H1 (cell line): ENCODE results near the gene MCRS1. TPM values are rescaled to one million over a fixed set of nuclear protein-coding genes. Genes with fewer than 3 reads are reported as not detected.

Experiments used
- CTCF ChIA-PET: fragments of 300-600 bp; sonication (Branson Sonifier 250); formaldehyde crosslinking; loops from one replicate; lab custom pipeline; 2021; ENCODE audit not compliant: partially characterized antibody; lab: Charles Lee
- POLR2A ChIA-PET: fragments of 300-600 bp; sonication (Branson Sonifier 250); formaldehyde crosslinking; loops from one replicate; lab custom pipeline; 2021; ENCODE audit warnings: inconsistent platforms; ENCODE audit not compliant: partially characterized antibody; lab: Charles Lee
- DNase-seq, 2 experiments: peaks; one replicate each; pipeline versions ENCODE4 v3.0.0 to v3.0.0-alpha.2; 2010 to 2022; ENCODE audit warnings: low spot score in 2 of 2, low read depth in 1 of 2, mixed read lengths in 1 of 2
- FAIRE-seq: peaks from 2 replicates; lab custom pipeline; 2011; peaks lifted over from hg19 to GRCh38; lab: Jason Lieb, UNC
- H2AFZ ChIP-seq: 2 replicates; pipeline ENCODE4 v1.8.1; 2012; ENCODE audit warnings: low read length, inconsistent platforms
- H2AK5ac ChIP-seq: 2 replicates; pipeline ENCODE4 v1.6.1; 2013; ENCODE audit warnings: low read depth, low read length
- H2BK120ac ChIP-seq: replicated peaks from 2 replicates; pipeline ENCODE3; 2013; ENCODE audit warnings: low read depth, low read length, inconsistent platforms
- H2BK12ac ChIP-seq: 2 replicates; pipeline ENCODE4 v1.6.1; 2013; ENCODE audit warnings: low read depth, low read length
- H2BK15ac ChIP-seq: 2 replicates; pipeline ENCODE4 v1.6.1; 2013; ENCODE audit warnings: low read length
- H2BK20ac ChIP-seq: 2 replicates; pipeline ENCODE4 v1.6.1; 2013; ENCODE audit warnings: low read length
- H2BK5ac ChIP-seq: 2 replicates; pipeline ENCODE4 v1.6.1; 2013; ENCODE audit warnings: low read depth, low read length
- H3K14ac ChIP-seq: 2 replicates; pipeline ENCODE4 v1.6.1; 2013; ENCODE audit warnings: inconsistent platforms; ENCODE audit not compliant: insufficient read length
- H3K18ac ChIP-seq: 2 replicates; pipeline ENCODE4 v1.6.1; 2013; ENCODE audit warnings: low read length; ENCODE audit errors: extremely low read depth
- H3K23ac ChIP-seq: 2 replicates; pipeline ENCODE4 v1.6.1; 2013; ENCODE audit warnings: inconsistent platforms; ENCODE audit not compliant: insufficient read length
- H3K23me2 ChIP-seq: 2 replicates; pipeline ENCODE4 v1.6.1; 2013; ENCODE audit warnings: low read depth, low read length
- H3K27ac ChIP-seq: 2 replicates; pipeline ENCODE4 v1.6.1; 2011; ENCODE audit warnings: low read depth, low read length, inconsistent platforms
- H3K27me3 ChIP-seq, 4 experiments: replicated peaks in 1 of 4; 1 replicate in 1 of 4; 2 replicates in 3 of 4; pipeline versions ENCODE4 v1.6.1 to v1.8.1; 2011 to 2013; ENCODE audit warnings: low read length in 3 of 4, mild to moderate bottlenecking in 3 of 4, inconsistent platforms in 2 of 4, mixed read lengths in 2 of 4, moderate library complexity in 1 of 4; ENCODE audit not compliant: control insufficient read depth in 3 of 4, insufficient read depth in 3 of 4; ENCODE audit errors: extremely low read depth in 1 of 4
- H3K36me3 ChIP-seq, 4 experiments: 2 replicates each; pipeline versions ENCODE4 v1.6.1 to v1.8.1; 2011 to 2013; ENCODE audit warnings: mild to moderate bottlenecking in 4 of 4, low read length in 3 of 4, moderate library complexity in 2 of 4, control low read depth in 1 of 4, inconsistent platforms in 1 of 4; ENCODE audit not compliant: insufficient read depth in 4 of 4, control insufficient read depth in 2 of 4
- H3K4ac ChIP-seq: replicated peaks from 2 replicates; pipeline ENCODE3; 2013; ENCODE audit warnings: low read length, low read depth, mixed read lengths, inconsistent platforms; ENCODE audit not compliant: insufficient read length
- H3K4me1 ChIP-seq, 4 experiments: replicated peaks in 1 of 4; 1 replicate in 1 of 4; 2 replicates in 3 of 4; pipeline versions ENCODE4 v1.6.1 to v1.8.1; 2011 to 2013; ENCODE audit warnings: low read length in 3 of 4, inconsistent platforms in 2 of 4, mixed read lengths in 1 of 4; ENCODE audit not compliant: insufficient read depth in 4 of 4, control insufficient read depth in 3 of 4
- H3K4me2 ChIP-seq, 2 experiments: 2 replicates each; pipeline versions ENCODE4 v1.6.1 to v1.8.1; 2011 to 2013; ENCODE audit warnings: low read depth in 2 of 2, low read length in 2 of 2, control low read depth in 1 of 2, inconsistent platforms in 1 of 2, mild to moderate bottlenecking in 1 of 2; ENCODE audit not compliant: insufficient read depth in 1 of 2
- H3K4me3 ChIP-seq, 4 experiments: fragments of 200-600, 300-600 bp in 1 of 4; sonication (generic), shearing (Covaris generic), sonication (Bioruptor Twin) in 1 of 4; 2 replicates each; pipeline versions ENCODE4 v1.5.1 to v1.8.1; 2011 to 2016; ENCODE audit warnings: low read length in 4 of 4, low read depth in 3 of 4, control low read depth in 2 of 4, inconsistent platforms in 2 of 4, mild to moderate bottlenecking in 2 of 4, mixed read lengths in 1 of 4, moderate library complexity in 1 of 4; ENCODE audit not compliant: insufficient read depth in 2 of 4; ENCODE audit errors: extremely low read depth in 1 of 4
- H3K56ac ChIP-seq: replicated peaks from 2 replicates; pipeline ENCODE3; 2013; ENCODE audit warnings: low read depth, mild to moderate bottlenecking, mixed read lengths, low read length, inconsistent platforms; ENCODE audit not compliant: insufficient read length
- H3K79me1 ChIP-seq: 2 replicates; pipeline ENCODE4 v1.6.1; 2013; ENCODE audit warnings: low read depth, low read length, control low read depth
- H3K79me2 ChIP-seq, 2 experiments: 2 replicates each; pipeline versions ENCODE4 v1.6.1 to v1.8.1; 2012 to 2013; ENCODE audit warnings: low read length in 2 of 2, mild to moderate bottlenecking in 2 of 2, inconsistent platforms in 1 of 2; ENCODE audit not compliant: insufficient read depth in 2 of 2, control insufficient read depth in 1 of 2
- H3K9ac ChIP-seq, 4 experiments: replicated peaks in 1 of 4; 1 replicate in 1 of 4; 2 replicates in 3 of 4; pipeline versions ENCODE4 v1.6.1 to v1.8.1; 2011 to 2013; ENCODE audit warnings: low read depth in 3 of 4, low read length in 3 of 4, control low read depth in 2 of 4, mild to moderate bottlenecking in 2 of 4, moderate library complexity in 2 of 4, inconsistent platforms in 1 of 4; ENCODE audit errors: extremely low read depth in 1 of 4
- H3K9me3 ChIP-seq, 2 experiments: 2 replicates each; pipeline versions ENCODE4 v1.6.1 to v1.8.1; 2012 to 2013; ENCODE audit warnings: mild to moderate bottlenecking in 2 of 2, moderate library complexity in 2 of 2, control low read depth in 1 of 2, inconsistent platforms in 1 of 2, low read depth in 1 of 2, low read length in 1 of 2, mixed read lengths in 1 of 2; ENCODE audit not compliant: insufficient read depth in 2 of 2
- H4K20me1 ChIP-seq, 2 experiments: replicated peaks in 1 of 2; 2 replicates each; pipeline versions ENCODE3 to v1.8.1; 2011 to 2013; ENCODE audit warnings: inconsistent platforms in 2 of 2, low read length in 2 of 2, mild to moderate bottlenecking in 1 of 2; ENCODE audit not compliant: insufficient read depth in 2 of 2, control insufficient read depth in 1 of 2
- H4K5ac ChIP-seq: 2 replicates; pipeline ENCODE4 v1.6.1; 2013; ENCODE audit warnings: low read length, low read depth, mixed read lengths, inconsistent platforms; ENCODE audit not compliant: insufficient read length
- H4K8ac ChIP-seq: 2 replicates; pipeline ENCODE4 v1.8.0; 2013; ENCODE audit warnings: mild to moderate bottlenecking, moderate library complexity, low read length, inconsistent platforms; ENCODE audit not compliant: insufficient read depth; ENCODE audit errors: extremely low read depth
- H4K91ac ChIP-seq: replicated peaks from 2 replicates; pipeline ENCODE3; 2013; ENCODE audit warnings: low read length, mixed read lengths, inconsistent platforms; ENCODE audit not compliant: insufficient read length
- BACH1 ChIP-seq: IDR thresholded peaks from 2 replicates; pipeline ENCODE4 v1.6.1; 2012; ENCODE audit warnings: low read length, improper control_type of control experiment
- CHD1 ChIP-seq: IDR thresholded peaks from 2 replicates; pipeline ENCODE4 v1.6.1; 2012; ENCODE audit warnings: low read depth, low read length, improper control_type of control experiment
- CREB1 ChIP-seq: IDR thresholded peaks from 2 replicates; pipeline ENCODE4 v1.6.1; 2012; ENCODE audit warnings: inconsistent platforms
- CTBP2 ChIP-seq: IDR thresholded peaks from 2 replicates; pipeline ENCODE4 v1.7.0; 2011; ENCODE audit warnings: borderline replicate concordance, mild to moderate bottlenecking, moderate library complexity, mixed read lengths, low read length; ENCODE audit not compliant: insufficient read depth, insufficient read length
- GABPA ChIP-seq: IDR thresholded peaks from 2 replicates; pipeline ENCODE4 v1.6.1; 2011; ENCODE audit warnings: mild to moderate bottlenecking, low read length, moderate library complexity, borderline replicate concordance; ENCODE audit not compliant: insufficient read depth
- JUND ChIP-seq: IDR thresholded peaks from 2 replicates; pipeline ENCODE4 v1.6.1; 2011; ENCODE audit warnings: mild to moderate bottlenecking, improper control_type of control experiment, low read length
- MAFK ChIP-seq: IDR thresholded peaks from 2 replicates; pipeline ENCODE4 v1.6.1; 2012; ENCODE audit warnings: low read depth, mild to moderate bottlenecking, improper control_type of control experiment, low read length
- NRF1 ChIP-seq: IDR thresholded peaks from 2 replicates; pipeline ENCODE4 v1.6.1; 2011; ENCODE audit warnings: mild to moderate bottlenecking, low read depth, low read length, improper control_type of control experiment
- POU5F1 ChIP-seq: IDR thresholded peaks from 2 replicates; pipeline ENCODE4 v1.6.1; 2011; ENCODE audit warnings: low read depth, mild to moderate bottlenecking, low read length, moderate library complexity
- SIN3A ChIP-seq, 2 experiments: IDR thresholded peaks in 1 of 2; conservative IDR thresholded peaks in 1 of 2; 2 replicates each; pipeline ENCODE4 v1.6.1; 2011 to 2012; ENCODE audit warnings: low read length in 2 of 2, improper control_type of control experiment in 1 of 2, low read depth in 1 of 2, mild to moderate bottlenecking in 1 of 2
- SIX5 ChIP-seq: IDR thresholded peaks from 2 replicates; pipeline ENCODE4 v1.6.1; 2011; ENCODE audit warnings: mild to moderate bottlenecking, low read depth, low read length
- SRF ChIP-seq: IDR thresholded peaks from 2 replicates; pipeline ENCODE4 v1.6.1; 2011; ENCODE audit warnings: mild to moderate bottlenecking, low read depth, low read length, moderate library complexity
- TBP ChIP-seq: IDR thresholded peaks from 2 replicates; pipeline ENCODE4 v1.6.1; 2011; ENCODE audit warnings: low read depth, low read length, improper control_type of control experiment
- TCF12 ChIP-seq: IDR thresholded peaks from 2 replicates; pipeline ENCODE4 v1.6.1; 2011; ENCODE audit warnings: low read depth, mild to moderate bottlenecking, low read length
- WGBS, 2 experiments: shearing (Covaris generic) in 1 of 2; methylation state at CpG; one replicate each; pipeline versions ENCODE4 v1.1.6 to v1.1.7; 2013 to 2015; ENCODE audit warnings: low lambda C conversion rate in 2 of 2, mixed read lengths in 2 of 2, inconsistent platforms in 1 of 2, low coverage in 1 of 2, missing lambda C conversion rate in 1 of 2; ENCODE audit not compliant: insufficient replicate concordance in 2 of 2, insufficient coverage in 1 of 2, insufficient read length in 1 of 2; ENCODE audit errors: extremely low coverage in 1 of 2, missing lambda C conversion rate in 1 of 2; 5-methylcytosine and 5-hydroxymethylcytosine counted together
- polyA plus RNA-seq, 7 experiments: library from polyadenylated mRNA; depleted of rRNA in 3 of 7; stranded (reverse) in 5 of 7; unstranded in 2 of 7; fragments of >200 nt in 5 of 7; fragments of 200-250 nt in 2 of 7; gene quantifications; 1 replicate in 5 of 7; 2 replicates in 1 of 7; 4 replicates in 1 of 7; pipeline versions ENCODE4 v1.2.1 to v1.2.3, GENCODE V29; 2011 to 2013; ENCODE audit warnings: missing spikeins in 2 of 7, mixed read lengths in 2 of 7
- total RNA-seq: library from RNA; stranded (reverse); fragmentation: NEBNext Ultra II Directional; extraction: Animal tissue kit (Norgen Biotek cat#: 25700); gene quantifications from 2 replicates; pipeline ENCODE4 v1.2.1, GENCODE V29; 2021

The MCRS1 gene
- total and polyA plus RNA-seq, 2 of the 8 experiments (the other 6 are each of a cell fraction or from before 2014, with no cell fraction given), result 90.3 to 139 TPM

- DNase-seq (no peak), FAIRE-seq (no peak)
- peak overlapping the region in 1 of 2 experiments; percentile 95; a peak in 1 of 4 replicates for H3K4me2 ChIP-seq
- H2BK15ac ChIP-seq, result no peak overlapping the region
- 0 out of 2 replicates have a peak overlapping the region, but pooled peaks have one; percentile 16 for H2AK5ac ChIP-seq
- no peak overlapping the region for H2AFZ ChIP-seq
- no peaks in the 10 kb centered on the region for H3K9me3 ChIP-seq
- no peaks in the 10 kb centered on the region for H3K79me1 ChIP-seq
- ChIA-PET POLR2A (interaction anchor here (0.7 to 2.1 kb wide), 4 partner anchors 31 to 205 kb away, joined by 3 to 5 read pairs (median 4); partner anchors contain the start of genes DNAJC22, MCRS1 and SPATS2), CTCF (interaction anchor here (0.6 to 7.8 kb wide), 16 partner anchors 11 to 248 kb away, joined by 3 to 91 read pairs (median 6); partner anchors contain the start of genes DNAJC22, PRPF40B and PRPH)
- H3K27ac ChIP-seq, result no peak overlapping the region
- H3K56ac ChIP-seq, result no peak overlapping the region
- H3K4ac ChIP-seq, result no peak overlapping the region
- H3K4me1 ChIP-seq, result peaks cover 0 to 23% (median 8%) of the 10 kb centered on the region in 4 experiments; a peak in 5 of 7 replicates
- no peak overlapping the region for H3K9ac ChIP-seq
- no peak overlapping the region for H3K23ac ChIP-seq
- H3K36me3 ChIP-seq, result peaks cover 0 to 6% (median 0%) of the 10 kb centered on the region in 4 experiments; a peak in 1 of 8 replicates
- no peaks in the 10 kb centered on the region for H3K79me2 ChIP-seq
- H2BK5ac ChIP-seq, result no peak overlapping the region
- H3K27me3 ChIP-seq, result peaks cover 53 to 65% (median 62%) of the 10 kb centered on the region in 4 experiments
- H2BK20ac ChIP-seq, result no peak overlapping the region
- 58% methylated on average over 3 of the region's 3 CpGs; no CpG with 5 or more reads in 1 of the 2 experiments for WGBS, 2 experiments
- no peak overlapping the region for H3K18ac ChIP-seq
- peaks cover 2 to 9% of the 10 kb centered on the region in 2 experiments for H4K20me1 ChIP-seq
- H3K14ac ChIP-seq, result no peak overlapping the region
- no peak overlapping the region for H4K5ac ChIP-seq
- H3K4me3 ChIP-seq, result no peak overlapping the region
- peaks cover 9% of the 10 kb centered on the region for H3K23me2 ChIP-seq
- no peak overlapping the region for H2BK120ac ChIP-seq
- no peak overlapping the region for H2BK12ac ChIP-seq
- H4K8ac ChIP-seq, result no peak overlapping the region
- no peak overlapping the region for H4K91ac ChIP-seq
- TF ChIP-seq TCF12, result no peak
- no peak for TF ChIP-seq SIX5
- TF ChIP-seq POU5F1, result no peak
- no peak for TF ChIP-seq NRF1
- TF ChIP-seq BACH1, result no peak
- no peak for TF ChIP-seq CTBP2
- TF ChIP-seq MAFK, result no peak
- TF ChIP-seq SRF, result no peak
- no peak for TF ChIP-seq CHD1
- no peak for TF ChIP-seq GABPA
- no peak for TF ChIP-seq TBP
- TF ChIP-seq JUND, result no peak
- TF ChIP-seq CREB1, result no peak
- TF ChIP-seq SIN3A (conservative IDR thresholded peaks at IDR 0.05 in 1 of 2, IDR thresholded peaks at IDR 0.05 in 1 of 2; ENCODE audit: low read depth in 1 of 2, low read length in 2 of 2), result no peak
These were observed 31.3 kb downstream of the MCRS1 start for GRCh38 chr12:49536526-49537071.
